Choroid plexus epithelial cell (primary cell): Measurements from ENCODE around the gene UPK2.

ENCODE experiments used
- DNase-seq: peaks from one replicate; pipeline ENCODE4 v3.0.0-alpha.2; 2010; ENCODE audit warnings: low read depth
- H3K4me3 ChIP-seq: 2 replicates; pipeline ENCODE4 v1.5.1; 2011; ENCODE audit warnings: low read depth, mild to moderate bottlenecking, control low read depth, low read length, moderate library complexity
- TF ChIP-seq, protein P1 (sequence below): conservative IDR thresholded peaks from 2 replicates; pipeline ENCODE4 v1.5.1; 2011; ENCODE audit warnings: low read depth, mild to moderate bottlenecking, control low read depth, inconsistent platforms, low read length, moderate library complexity

UPK2 gene

DNA sequence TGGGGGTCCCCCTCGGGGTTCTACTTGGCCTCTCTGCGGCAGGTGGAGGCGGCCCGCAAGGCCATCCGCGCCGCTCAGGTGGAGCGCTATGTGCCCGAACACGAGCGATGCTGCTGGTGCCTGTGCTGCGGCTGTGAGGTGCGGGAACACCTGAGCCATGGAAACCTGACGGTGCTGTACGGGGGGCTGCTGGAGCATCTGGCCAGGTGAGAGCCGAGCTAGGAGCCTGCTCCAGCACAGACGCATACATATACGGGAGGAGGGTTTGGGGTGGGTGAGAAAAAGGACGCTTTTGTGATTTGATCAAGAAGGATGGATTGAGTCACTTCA lies 42.3 kb downstream of the UPK2 start:
- H3K4me3 ChIP-seq: peak overlapping the region; percentile 85
- TF ChIP-seq, protein P1, sequence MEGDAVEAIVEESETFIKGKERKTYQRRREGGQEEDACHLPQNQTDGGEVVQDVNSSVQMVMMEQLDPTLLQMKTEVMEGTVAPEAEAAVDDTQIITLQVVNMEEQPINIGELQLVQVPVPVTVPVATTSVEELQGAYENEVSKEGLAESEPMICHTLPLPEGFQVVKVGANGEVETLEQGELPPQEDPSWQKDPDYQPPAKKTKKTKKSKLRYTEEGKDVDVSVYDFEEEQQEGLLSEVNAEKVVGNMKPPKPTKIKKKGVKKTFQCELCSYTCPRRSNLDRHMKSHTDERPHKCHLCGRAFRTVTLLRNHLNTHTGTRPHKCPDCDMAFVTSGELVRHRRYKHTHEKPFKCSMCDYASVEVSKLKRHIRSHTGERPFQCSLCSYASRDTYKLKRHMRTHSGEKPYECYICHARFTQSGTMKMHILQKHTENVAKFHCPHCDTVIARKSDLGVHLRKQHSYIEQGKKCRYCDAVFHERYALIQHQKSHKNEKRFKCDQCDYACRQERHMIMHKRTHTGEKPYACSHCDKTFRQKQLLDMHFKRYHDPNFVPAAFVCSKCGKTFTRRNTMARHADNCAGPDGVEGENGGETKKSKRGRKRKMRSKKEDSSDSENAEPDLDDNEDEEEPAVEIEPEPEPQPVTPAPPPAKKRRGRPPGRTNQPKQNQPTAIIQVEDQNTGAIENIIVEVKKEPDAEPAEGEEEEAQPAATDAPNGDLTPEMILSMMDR: no peak
- no peak for DNase-seq

DNA sequence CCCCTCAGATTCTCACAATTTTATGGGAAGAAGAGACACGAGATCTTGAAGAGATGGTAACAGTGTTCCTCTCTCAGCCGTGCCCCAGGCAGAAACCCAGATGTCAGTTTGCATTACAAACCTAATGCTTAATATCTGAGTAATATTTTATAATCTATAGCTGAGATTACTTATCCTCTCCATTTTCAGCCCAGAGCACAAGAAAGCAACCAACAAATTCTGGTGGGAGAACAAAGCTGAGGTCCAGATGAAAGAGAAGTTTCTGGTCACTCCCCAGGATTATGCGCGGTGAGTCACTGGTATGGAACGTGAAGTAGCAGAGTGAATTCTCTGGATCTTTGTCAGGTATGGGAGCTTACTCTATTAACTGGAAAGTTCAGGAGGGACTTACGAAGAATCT lies 42.7 kb downstream of the UPK2 start:
- peak overlapping the region; percentile 85 for H3K4me3 ChIP-seq
- DNase-seq: peak; percentile 76
- TF ChIP-seq, protein P1: no peak

DNA sequence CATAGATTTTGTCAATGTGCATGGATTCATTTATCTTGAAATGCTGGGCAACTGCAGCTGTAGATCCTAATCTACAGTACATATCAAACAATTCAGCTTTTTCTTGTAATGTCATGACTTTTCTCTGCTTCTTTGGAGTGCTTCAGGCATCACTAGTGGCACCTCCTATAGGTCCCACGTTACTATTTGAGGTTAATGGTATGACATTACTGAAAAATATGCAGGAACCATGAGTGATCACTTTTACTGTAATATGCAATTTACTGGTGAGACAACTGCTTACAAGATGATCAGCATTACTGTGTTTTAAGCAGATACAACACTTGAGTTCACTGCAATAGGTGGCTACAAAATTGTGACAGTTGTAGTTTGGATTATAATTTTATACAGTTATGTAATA lies 44.8 kb downstream of the UPK2 start:
- TF ChIP-seq, protein P1: no peak
- DNase-seq: no peak
- no peak overlapping the region for H3K4me3 ChIP-seq

DNA sequence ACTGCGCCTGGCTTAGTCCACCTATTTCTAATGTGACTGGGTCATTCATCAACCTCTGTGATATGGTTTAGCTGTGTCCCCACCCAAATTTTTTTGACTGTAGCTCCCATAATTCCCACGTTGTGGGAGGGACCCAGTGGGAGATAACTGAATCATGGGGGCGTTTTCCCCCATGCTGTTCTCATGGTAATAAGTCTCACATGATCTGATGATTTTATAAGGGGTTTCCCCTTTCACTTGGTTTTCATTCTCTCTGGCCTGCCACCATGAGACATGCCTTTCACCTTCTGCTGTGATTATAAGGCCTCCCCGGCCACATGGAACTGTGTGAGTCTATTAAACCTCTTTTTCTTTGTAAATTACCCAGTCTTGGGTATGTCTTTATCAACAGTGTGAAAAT lies 50.6 kb downstream of the UPK2 start:
- TF ChIP-seq, protein P1: no peak
- H3K4me3 ChIP-seq: no peak overlapping the region
- DNase-seq: no peak
